ENCODE measurements around the gene CCDC68. TPM values are rescaled to one million over a fixed set of nuclear protein-coding genes. Genes with fewer than 3 reads are reported as not detected.

Gene CCDC68
- total and polyA plus RNA-seq, 2 experiments from 2014 or later, result 0.11 to 0.18 TPM

DNA sequence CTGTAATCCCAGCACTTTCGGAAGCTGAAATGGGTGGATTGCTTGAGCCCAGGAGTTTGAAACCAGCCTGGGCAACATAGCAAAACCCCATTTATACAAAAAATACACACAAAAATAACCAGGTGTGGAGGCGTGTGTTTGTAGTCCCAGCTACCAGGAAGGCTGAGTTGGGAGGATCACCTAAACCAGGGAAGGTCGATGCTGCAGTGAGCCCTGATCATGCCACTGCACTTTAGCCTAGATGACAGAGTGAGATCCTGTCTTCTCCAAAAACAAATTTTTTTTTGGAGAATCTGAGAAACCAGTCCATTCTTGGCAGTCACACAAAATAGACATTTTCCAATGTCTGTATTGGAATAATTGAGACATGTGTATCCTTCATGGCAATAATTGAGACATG, 84.2 kb downstream of the CCDC68 start:
- no peak for DNase-seq
- in situ Hi-C loops (cut with MboI), result no loop called here
- no peaks in the 10 kb centered on the region for H4K20me1 ChIP-seq (ENCODE audit: insufficient read depth)

DNA sequence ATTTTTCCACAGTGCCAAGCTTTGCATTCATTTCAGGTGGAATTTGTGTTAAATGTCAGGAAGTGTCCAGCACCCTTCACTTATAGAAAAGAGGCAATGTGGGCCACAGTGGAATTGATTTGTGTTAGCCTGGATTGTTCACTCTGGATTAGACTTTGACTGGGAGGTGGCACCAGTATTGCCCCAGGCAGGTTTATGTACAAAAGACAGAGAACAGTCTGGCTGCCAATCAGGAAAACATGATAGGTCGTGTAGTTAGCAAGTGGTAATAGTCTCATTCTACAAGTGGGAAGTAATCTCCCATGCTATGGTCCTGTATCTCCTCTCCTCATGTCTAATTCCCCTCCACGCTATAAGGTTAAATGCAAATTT, 85.4 kb downstream of the CCDC68 start:
- no peak for DNase-seq
- H3K9ac ChIP-seq, result no peak overlapping the region
- H3K79me2 ChIP-seq (ENCODE audit: insufficient read depth), result no peaks in the 10 kb centered on the region
- no peak overlapping the region for H3K27ac ChIP-seq
- H3F3A ChIP-seq (ENCODE audit: insufficient read depth), result no peaks in the 10 kb centered on the region
- H3K9me2 ChIP-seq (ENCODE audit: insufficient read depth), result no peaks in the 10 kb centered on the region
- H3K9me3 ChIP-seq (ENCODE audit: low read depth), result no peaks in the 10 kb centered on the region
- no peak overlapping the region for H3K4me3 ChIP-seq
- no peaks in the 10 kb centered on the region for H4K20me1 ChIP-seq (ENCODE audit: insufficient read depth)
- H2AFZ ChIP-seq, result no peak overlapping the region
- H3K4me1 ChIP-seq (ENCODE audit: insufficient read depth), result peaks cover 10% of the 10 kb centered on the region
- TF ChIP-seq EZH2phosphoT487 (IDR thresholded peaks at IDR 0.05; ENCODE audit: insufficient read depth, low read depth), result no peak
- TF ChIP-seq EZH2 (IDR thresholded peaks at IDR 0.05; ENCODE audit: insufficient read depth, poor library complexity, severe bottlenecking), result no peak
- H3K36me3 ChIP-seq (ENCODE audit: low read depth), result no peaks in the 10 kb centered on the region
- no peak overlapping the region for H3K4me2 ChIP-seq (ENCODE audit: unreplicated experiment)
- in situ Hi-C loops (cut with MboI), result no loop called here
- 54 to 66% methylated on average over 2 of the region's 2 CpGs for WGBS, 2 experiments (ENCODE audit: low coverage in 1 of 2, low lambda C conversion rate in 2 of 2, missing lambda C conversion rate in 2 of 2)
- H3K27me3 ChIP-seq (replicated peaks; ENCODE audit: insufficient read depth), result no peaks in the 10 kb centered on the region

More for the DNA sequence above, 84.2 kb downstream of the CCDC68 start:
- Histone ChIP-seq H3F3A (ENCODE audit: insufficient read depth) (no peaks in the 10 kb centered on the region), H3K79me2 (ENCODE audit: insufficient read depth) (no peaks in the 10 kb centered on the region), H3K9ac (no peak overlapping the region), H2AFZ (no peak overlapping the region), H3K27ac (no peak overlapping the region), H3K4me1 (ENCODE audit: insufficient read depth) (peaks cover 13% of the 10 kb centered on the region), H3K27me3 (replicated peaks; ENCODE audit: insufficient read depth) (no peaks in the 10 kb centered on the region), H3K9me3 (ENCODE audit: low read depth) (no peaks in the 10 kb centered on the region), H3K4me3 (no peak overlapping the region), H3K4me2 (ENCODE audit: unreplicated experiment) (no peak overlapping the region), H3K9me2 (ENCODE audit: insufficient read depth) (no peaks in the 10 kb centered on the region), H3K36me3 (ENCODE audit: low read depth) (no peaks in the 10 kb centered on the region)
- WGBS, 2 experiments (ENCODE audit: low coverage in 1 of 2, low lambda C conversion rate in 2 of 2, missing lambda C conversion rate in 2 of 2), result 53 to 58% methylated on average over 3 of the region's 3 CpGs
- TF ChIP-seq EZH2phosphoT487 (IDR thresholded peaks at IDR 0.05; ENCODE audit: insufficient read depth, low read depth), result no peak
- TF ChIP-seq EZH2 (IDR thresholded peaks at IDR 0.05; ENCODE audit: insufficient read depth, poor library complexity, severe bottlenecking), result no peak

DNA sequence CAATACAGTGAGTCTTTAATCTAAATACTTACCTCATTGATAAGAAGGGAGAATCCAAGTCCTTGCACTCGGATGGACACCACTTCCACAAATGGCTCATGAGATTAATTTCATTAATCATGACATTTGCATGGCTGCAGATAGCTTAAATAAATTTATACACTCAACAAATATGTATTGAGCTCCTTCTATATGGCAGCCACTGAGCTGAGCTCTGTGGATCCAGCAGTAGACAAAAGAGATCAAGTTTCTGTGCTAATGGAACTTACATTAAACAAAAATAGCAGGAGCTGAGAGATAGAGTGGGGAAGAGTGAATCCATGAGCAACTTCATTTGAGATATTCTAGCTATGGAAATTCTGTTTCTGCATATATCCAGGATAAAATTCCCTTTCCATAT, 86.6 kb downstream of the CCDC68 start:
- Histone ChIP-seq H3K9ac (no peak overlapping the region), H3K4me2 (ENCODE audit: unreplicated experiment) (no peak overlapping the region), H3K27me3 (replicated peaks; ENCODE audit: insufficient read depth) (no peaks in the 10 kb centered on the region), H3K27ac (no peak overlapping the region), H3K4me1 (ENCODE audit: insufficient read depth) (no peaks in the 10 kb centered on the region), H3K9me3 (ENCODE audit: low read depth) (no peaks in the 10 kb centered on the region), H3F3A (ENCODE audit: insufficient read depth) (no peaks in the 10 kb centered on the region), H4K20me1 (ENCODE audit: insufficient read depth) (no peaks in the 10 kb centered on the region), H3K4me3 (no peak overlapping the region), H3K9me2 (ENCODE audit: insufficient read depth) (no peaks in the 10 kb centered on the region), H3K36me3 (ENCODE audit: low read depth) (no peaks in the 10 kb centered on the region), H3K79me2 (ENCODE audit: insufficient read depth) (no peaks in the 10 kb centered on the region), H2AFZ (no peak overlapping the region)
- no peak for DNase-seq
- no peak for TF ChIP-seq EZH2 (IDR thresholded peaks at IDR 0.05; ENCODE audit: insufficient read depth, poor library complexity, severe bottlenecking)
- WGBS, 2 experiments (ENCODE audit: low coverage in 1 of 2, low lambda C conversion rate in 2 of 2, missing lambda C conversion rate in 2 of 2), result 82 to 88% methylated on average over 1 of the region's 1 CpG
- in situ Hi-C loops (cut with MboI), result no loop called here

DNA sequence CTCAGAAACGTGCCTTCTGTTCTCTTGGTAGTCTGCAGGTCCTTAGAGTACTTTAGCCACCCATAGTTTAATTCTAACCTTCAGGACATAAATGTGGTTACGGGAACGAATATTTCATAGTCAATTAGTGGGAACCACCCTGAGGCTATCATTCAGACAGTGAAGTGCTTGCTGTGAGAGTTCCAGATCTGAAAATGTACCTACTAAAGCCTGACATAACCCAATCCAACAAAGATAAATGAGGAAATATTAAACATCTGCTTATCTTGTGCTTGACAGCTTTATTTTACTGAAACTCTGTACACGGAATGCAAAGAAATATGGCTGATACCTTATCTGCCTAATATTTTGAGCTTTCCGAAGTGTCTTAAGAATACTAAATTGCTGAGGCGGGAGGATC, 88.0 kb downstream of the CCDC68 start:
- H3K27me3 ChIP-seq (replicated peaks; ENCODE audit: insufficient read depth), result no peaks in the 10 kb centered on the region
- in situ Hi-C loops (cut with MboI), result no loop called here
- H3K27ac ChIP-seq, result no peak overlapping the region
- no peak overlapping the region for H3K4me2 ChIP-seq (ENCODE audit: unreplicated experiment)
- H3K4me3 ChIP-seq, result no peak overlapping the region
- no peaks in the 10 kb centered on the region for H3F3A ChIP-seq (ENCODE audit: insufficient read depth)
- 79 to 92% methylated on average over 6 of the region's 6 CpGs for WGBS, 2 experiments (ENCODE audit: low coverage in 1 of 2, low lambda C conversion rate in 2 of 2, missing lambda C conversion rate in 2 of 2)
- no peaks in the 10 kb centered on the region for H3K4me1 ChIP-seq (ENCODE audit: insufficient read depth)
- no peaks in the 10 kb centered on the region for H3K9me2 ChIP-seq (ENCODE audit: insufficient read depth)
- H3K79me2 ChIP-seq (ENCODE audit: insufficient read depth), result no peaks in the 10 kb centered on the region
- no peaks in the 10 kb centered on the region for H3K9me3 ChIP-seq (ENCODE audit: low read depth)
- no peak overlapping the region for H3K9ac ChIP-seq
- no peak for DNase-seq
- no peak for TF ChIP-seq EZH2 (IDR thresholded peaks at IDR 0.05; ENCODE audit: insufficient read depth, poor library complexity, severe bottlenecking)
- no peak for TF ChIP-seq EZH2phosphoT487 (IDR thresholded peaks at IDR 0.05; ENCODE audit: insufficient read depth, low read depth)
- no peaks in the 10 kb centered on the region for H4K20me1 ChIP-seq (ENCODE audit: insufficient read depth)
- no peak overlapping the region for H2AFZ ChIP-seq
- H3K36me3 ChIP-seq (ENCODE audit: low read depth), result no peaks in the 10 kb centered on the region

DNA sequence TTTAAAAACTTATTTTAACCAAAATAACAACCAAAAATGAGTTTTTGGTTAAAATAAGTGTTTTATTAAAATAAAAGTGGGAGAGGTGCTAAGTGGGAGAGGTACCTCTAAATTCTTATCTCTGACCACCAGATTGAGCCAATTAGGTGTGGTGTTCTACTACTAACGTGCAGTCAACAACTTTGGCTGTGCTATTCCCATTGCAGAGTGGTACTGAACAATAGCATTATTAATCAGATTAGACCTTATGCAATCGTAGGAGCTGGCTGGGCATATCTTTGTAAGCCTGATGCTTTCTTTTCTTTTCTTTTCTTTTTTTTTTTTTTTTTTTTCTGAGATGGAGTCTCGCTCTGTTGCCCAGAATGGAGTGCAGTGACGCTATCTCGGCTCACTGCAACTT, 92.1 kb downstream of the CCDC68 start:
- no peaks in the 10 kb centered on the region for H3F3A ChIP-seq (ENCODE audit: insufficient read depth)
- H3K36me3 ChIP-seq (ENCODE audit: low read depth), result no peaks in the 10 kb centered on the region
- H2AFZ ChIP-seq, result no peak overlapping the region
- no peak overlapping the region for H3K27ac ChIP-seq
- DNase-seq, result no peak
- H3K4me2 ChIP-seq (ENCODE audit: unreplicated experiment), result no peak overlapping the region
- in situ Hi-C loops (cut with MboI), result no loop called here
- H3K9ac ChIP-seq, result no peak overlapping the region
- no peaks in the 10 kb centered on the region for H4K20me1 ChIP-seq (ENCODE audit: insufficient read depth)
- H3K9me3 ChIP-seq (ENCODE audit: low read depth), result no peaks in the 10 kb centered on the region
- H3K4me3 ChIP-seq, result no peak overlapping the region
- no peaks in the 10 kb centered on the region for H3K27me3 ChIP-seq (replicated peaks; ENCODE audit: insufficient read depth)
- no peak for TF ChIP-seq EZH2 (IDR thresholded peaks at IDR 0.05; ENCODE audit: insufficient read depth, poor library complexity, severe bottlenecking)
- H3K79me2 ChIP-seq (ENCODE audit: insufficient read depth), result no peaks in the 10 kb centered on the region
- H3K4me1 ChIP-seq (ENCODE audit: insufficient read depth), result no peaks in the 10 kb centered on the region
- WGBS, 2 experiments (ENCODE audit: low coverage in 1 of 2, low lambda C conversion rate in 2 of 2, missing lambda C conversion rate in 2 of 2), result 76 to 88% methylated on average over 5 of the region's 5 CpGs
- H3K9me2 ChIP-seq (ENCODE audit: insufficient read depth), result no peaks in the 10 kb centered on the region

All from GM23248 (cell line).